H1 (cell line): ENCODE measurements around the gene RAB7B. TPM values are rescaled to one million over a fixed set of nuclear protein-coding genes. Genes with fewer than 3 reads are reported as not detected.

Experiments used
- EP300 ChIP-seq, 2 experiments: IDR thresholded peaks; 1 replicate in 1 of 2; 2 replicates in 1 of 2; pipeline ENCODE4 v1.6.1; 2011 to 2012; ENCODE audit warnings: low read depth in 2 of 2, low read length in 2 of 2, mild to moderate bottlenecking in 2 of 2, borderline replicate concordance in 1 of 2, inconsistent platforms in 1 of 2, moderate library complexity in 1 of 2
- GTF2F1 ChIP-seq: IDR thresholded peaks from 2 replicates; pipeline ENCODE4 v1.6.1; 2012; ENCODE audit warnings: low read depth, low read length, improper control_type of control experiment, borderline replicate concordance
- JUND ChIP-seq: IDR thresholded peaks from 2 replicates; pipeline ENCODE4 v1.6.1; 2011; ENCODE audit warnings: mild to moderate bottlenecking, improper control_type of control experiment, low read length
- KDM1A ChIP-seq: fragments of 200-600, 300-600 bp; sonication (generic); IDR thresholded peaks from 2 replicates; pipeline ENCODE4 v1.7.1; 2016; ENCODE audit warnings: mild to moderate bottlenecking, low read length, borderline replicate concordance
- MAX ChIP-seq: IDR thresholded peaks from 2 replicates; pipeline ENCODE4 v1.6.1; 2012; ENCODE audit warnings: inconsistent platforms
- SAP30 ChIP-seq: fragments of 300-600 bp; sonication (generic); IDR thresholded peaks from 2 replicates; pipeline ENCODE4 v1.7.1; 2012; ENCODE audit warnings: low read length, moderate library complexity, mild to moderate bottlenecking, inconsistent platforms; ENCODE audit not compliant: insufficient read depth, insufficient replicate concordance
- SIRT6 ChIP-seq: IDR thresholded peaks from one replicate; pipeline ENCODE4 v1.7.1; 2012; ENCODE audit warnings: low read length, inconsistent platforms
- polyA plus RNA-seq, 7 experiments: library from polyadenylated mRNA; depleted of rRNA in 3 of 7; stranded (reverse) in 5 of 7; unstranded in 2 of 7; fragments of >200 nt in 5 of 7; fragments of 200-250 nt in 2 of 7; gene quantifications; 1 replicate in 5 of 7; 2 replicates in 1 of 7; 4 replicates in 1 of 7; pipeline versions ENCODE4 v1.2.1 to v1.2.3, GENCODE V29; 2011 to 2013; ENCODE audit warnings: missing spikeins in 2 of 7, mixed read lengths in 2 of 7
- total RNA-seq: library from RNA; stranded (reverse); fragmentation: NEBNext Ultra II Directional; extraction: Animal tissue kit (Norgen Biotek cat#: 25700); gene quantifications from 2 replicates; pipeline ENCODE4 v1.2.1, GENCODE V29; 2021
- TF ChIP-seq, protein P1 (sequence below): IDR thresholded peaks from 2 replicates; pipeline ENCODE4 v1.6.1; 2012; ENCODE audit warnings: inconsistent platforms
- TF ChIP-seq, protein P2 (sequence below), 3 experiments: IDR thresholded peaks; 1 replicate in 2 of 3; 2 replicates in 1 of 3; pipeline versions ENCODE4 v1.5.1 to v1.6.1; 2011; ENCODE audit warnings: low read length in 3 of 3, mild to moderate bottlenecking in 3 of 3, inconsistent platforms in 2 of 3, low read depth in 1 of 3, moderate library complexity in 1 of 3; ENCODE audit not compliant: insufficient read depth in 1 of 3; ENCODE audit errors: control extremely low read depth in 1 of 3

Gene RAB7B
- total and polyA plus RNA-seq, 2 of the 8 experiments (the other 6 are each of a cell fraction or from before 2014, with no cell fraction given) = 0.05 TPM; not detected in 1

DNA sequence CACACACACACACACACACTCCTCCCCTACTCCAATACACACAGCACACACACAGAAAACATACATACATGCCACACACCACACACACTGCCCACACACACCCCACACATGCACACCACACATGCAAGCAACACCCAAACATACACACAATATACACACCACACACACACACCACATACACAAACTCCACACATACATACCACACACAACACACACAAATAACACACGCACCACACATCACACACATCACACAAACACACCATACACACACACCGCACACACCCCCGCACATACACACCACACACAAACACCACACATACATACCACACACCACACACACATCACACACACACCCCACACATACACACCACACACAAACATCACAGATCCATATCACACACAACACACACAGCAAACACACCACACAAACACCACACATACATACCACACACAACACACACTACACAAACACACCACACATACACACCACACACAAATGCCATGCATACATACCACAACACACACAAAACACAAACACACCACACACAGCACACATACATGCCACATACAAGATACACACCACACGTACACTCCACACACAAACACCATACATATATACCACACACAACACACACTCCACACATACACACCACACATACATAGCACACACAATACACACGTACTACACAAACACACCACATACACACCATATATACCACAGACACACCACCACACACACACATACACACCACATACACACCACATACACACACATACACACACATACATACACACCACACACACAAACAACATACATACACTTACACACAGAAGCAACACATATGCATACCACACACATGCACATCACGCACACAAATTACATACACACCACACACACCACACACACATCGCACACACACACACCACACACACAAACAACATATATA, 932 bp upstream of the RAB7B start (continued):
- TF ChIP-seq KDM1A = no peak
- TF ChIP-seq, protein P1, sequence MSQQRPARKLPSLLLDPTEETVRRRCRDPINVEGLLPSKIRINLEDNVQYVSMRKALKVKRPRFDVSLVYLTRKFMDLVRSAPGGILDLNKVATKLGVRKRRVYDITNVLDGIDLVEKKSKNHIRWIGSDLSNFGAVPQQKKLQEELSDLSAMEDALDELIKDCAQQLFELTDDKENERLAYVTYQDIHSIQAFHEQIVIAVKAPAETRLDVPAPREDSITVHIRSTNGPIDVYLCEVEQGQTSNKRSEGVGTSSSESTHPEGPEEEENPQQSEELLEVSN = no peak
- TF ChIP-seq SAP30 = no peak
- no peak for TF ChIP-seq JUND
- TF ChIP-seq MAX = no peak
- no peak for TF ChIP-seq EP300 (IDR thresholded peaks at IDR 0.05; ENCODE audit: borderline replicate concordance in 1 of 2, low read depth in 2 of 2, low read length in 2 of 2)
- TF ChIP-seq GTF2F1 = no peak
- no peak for TF ChIP-seq SIRT6
- TF ChIP-seq, protein P2, sequence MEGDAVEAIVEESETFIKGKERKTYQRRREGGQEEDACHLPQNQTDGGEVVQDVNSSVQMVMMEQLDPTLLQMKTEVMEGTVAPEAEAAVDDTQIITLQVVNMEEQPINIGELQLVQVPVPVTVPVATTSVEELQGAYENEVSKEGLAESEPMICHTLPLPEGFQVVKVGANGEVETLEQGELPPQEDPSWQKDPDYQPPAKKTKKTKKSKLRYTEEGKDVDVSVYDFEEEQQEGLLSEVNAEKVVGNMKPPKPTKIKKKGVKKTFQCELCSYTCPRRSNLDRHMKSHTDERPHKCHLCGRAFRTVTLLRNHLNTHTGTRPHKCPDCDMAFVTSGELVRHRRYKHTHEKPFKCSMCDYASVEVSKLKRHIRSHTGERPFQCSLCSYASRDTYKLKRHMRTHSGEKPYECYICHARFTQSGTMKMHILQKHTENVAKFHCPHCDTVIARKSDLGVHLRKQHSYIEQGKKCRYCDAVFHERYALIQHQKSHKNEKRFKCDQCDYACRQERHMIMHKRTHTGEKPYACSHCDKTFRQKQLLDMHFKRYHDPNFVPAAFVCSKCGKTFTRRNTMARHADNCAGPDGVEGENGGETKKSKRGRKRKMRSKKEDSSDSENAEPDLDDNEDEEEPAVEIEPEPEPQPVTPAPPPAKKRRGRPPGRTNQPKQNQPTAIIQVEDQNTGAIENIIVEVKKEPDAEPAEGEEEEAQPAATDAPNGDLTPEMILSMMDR (IDR thresholded peaks at IDR 0.05; ENCODE audit: control extremely low read depth in 1 of 3, insufficient read depth in 1 of 3, low read depth in 1 of 3, low read length in 3 of 3) = no peak
